PC-3 (cell line): ENCODE results near the gene SELP.

Source experiments
- EZH2 ChIP-seq: fragments of 300-600 bp; sonication (generic); IDR thresholded peaks from one replicate; pipeline ENCODE4 v1.6.1; 2017; ENCODE audit warnings: antibody characterized with exemption, mild to moderate bottlenecking, low read length; ENCODE audit not compliant: unreplicated experiment
- EZH2phosphoT487 ChIP-seq: fragments of 300-600 bp; sonication (generic); IDR thresholded peaks from 2 replicates; pipeline ENCODE4 v1.6.1; 2018; ENCODE audit warnings: mild to moderate bottlenecking, antibody characterized with exemption, low read length, borderline replicate concordance
- TF ChIP-seq, protein P1 (sequence below): fragments of 300-600 bp; sonication (generic); conservative IDR thresholded peaks from 2 replicates; pipeline ENCODE4 v1.5.1; 2017; ENCODE audit warnings: antibody characterized with exemption, low read depth, mild to moderate bottlenecking, low read length

- TF ChIP-seq EZH2 = no peak
- TF ChIP-seq, protein P1, sequence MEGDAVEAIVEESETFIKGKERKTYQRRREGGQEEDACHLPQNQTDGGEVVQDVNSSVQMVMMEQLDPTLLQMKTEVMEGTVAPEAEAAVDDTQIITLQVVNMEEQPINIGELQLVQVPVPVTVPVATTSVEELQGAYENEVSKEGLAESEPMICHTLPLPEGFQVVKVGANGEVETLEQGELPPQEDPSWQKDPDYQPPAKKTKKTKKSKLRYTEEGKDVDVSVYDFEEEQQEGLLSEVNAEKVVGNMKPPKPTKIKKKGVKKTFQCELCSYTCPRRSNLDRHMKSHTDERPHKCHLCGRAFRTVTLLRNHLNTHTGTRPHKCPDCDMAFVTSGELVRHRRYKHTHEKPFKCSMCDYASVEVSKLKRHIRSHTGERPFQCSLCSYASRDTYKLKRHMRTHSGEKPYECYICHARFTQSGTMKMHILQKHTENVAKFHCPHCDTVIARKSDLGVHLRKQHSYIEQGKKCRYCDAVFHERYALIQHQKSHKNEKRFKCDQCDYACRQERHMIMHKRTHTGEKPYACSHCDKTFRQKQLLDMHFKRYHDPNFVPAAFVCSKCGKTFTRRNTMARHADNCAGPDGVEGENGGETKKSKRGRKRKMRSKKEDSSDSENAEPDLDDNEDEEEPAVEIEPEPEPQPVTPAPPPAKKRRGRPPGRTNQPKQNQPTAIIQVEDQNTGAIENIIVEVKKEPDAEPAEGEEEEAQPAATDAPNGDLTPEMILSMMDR = no peak
- no peak for TF ChIP-seq EZH2phosphoT487
Observed at GRCh38 chr1:169563650-169564049, 66.3 kb downstream of the SELP start.
